Activated CD4-positive, alpha-beta T cell treated with anti-CD3 and anti-CD28 coated beads for 48 hours (primary cell): ENCODE data around the gene UBA1.

Experiments used
- DNase-seq: peaks from one replicate; pipeline ENCODE4 v3.0.0-alpha.2; 2020

UBA1 gene

DNA sequence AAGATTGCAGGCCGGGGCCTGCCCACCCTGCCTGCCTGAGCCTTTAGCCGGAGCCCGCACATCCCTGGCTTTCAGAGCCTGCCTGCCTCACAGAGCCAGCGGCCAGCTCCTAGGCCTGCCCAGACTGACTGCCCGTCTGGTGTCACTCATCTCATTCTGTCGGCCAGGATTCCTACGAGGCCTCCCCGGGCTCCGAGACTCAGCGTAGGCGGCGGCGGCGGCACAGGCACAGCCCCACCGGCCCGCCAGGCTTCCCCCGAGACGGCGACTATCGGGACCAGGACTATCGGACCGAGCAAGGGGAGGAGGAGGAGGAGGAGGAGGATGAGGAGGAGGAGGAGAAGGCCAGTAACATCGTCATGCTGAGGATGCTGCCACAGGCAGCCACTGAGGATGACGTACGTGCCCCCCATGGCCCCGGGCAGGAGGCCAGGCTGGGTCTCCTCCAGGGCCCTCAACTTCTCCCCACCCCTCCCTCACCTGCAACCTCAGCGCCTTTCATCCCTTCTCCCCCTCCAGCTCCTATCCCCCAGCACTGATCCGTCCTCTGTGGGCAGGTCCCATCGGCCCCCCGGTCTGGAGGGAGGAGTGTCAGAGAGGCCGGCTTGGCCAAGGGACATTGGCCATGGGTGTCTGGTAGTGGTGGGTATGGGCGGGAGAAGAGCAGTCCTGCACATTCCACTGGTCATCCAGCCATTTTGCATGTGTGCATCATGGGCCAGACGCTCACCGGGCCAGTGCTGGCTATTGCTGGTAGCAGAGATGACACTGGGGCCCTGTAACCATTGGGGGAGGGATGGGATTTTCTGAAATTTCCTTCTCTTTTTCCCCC lies 22.6 kb upstream of the UBA1 start:
- DNase-seq = no peak

DNA sequence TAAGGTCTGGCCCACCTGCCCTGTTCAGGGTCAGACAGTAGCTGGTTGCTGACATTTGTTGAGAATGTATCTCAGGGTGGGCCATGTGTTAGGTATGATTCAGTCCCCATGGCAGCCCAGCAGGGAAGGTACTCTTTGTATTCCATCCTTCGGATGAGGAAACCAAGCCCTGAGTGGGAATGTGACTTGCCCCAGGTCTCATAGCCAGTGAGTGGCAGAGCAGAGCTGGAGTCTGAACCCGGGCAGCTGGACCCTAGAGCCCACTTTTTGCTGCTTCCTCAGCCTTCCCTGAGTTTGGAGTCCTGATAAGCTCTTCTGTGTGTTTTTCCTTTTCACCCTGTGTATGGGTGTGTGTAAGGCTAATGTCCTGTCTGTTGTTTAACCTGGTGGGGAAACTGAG lies 21.6 kb upstream of the UBA1 start:
- no peak for DNase-seq

DNA sequence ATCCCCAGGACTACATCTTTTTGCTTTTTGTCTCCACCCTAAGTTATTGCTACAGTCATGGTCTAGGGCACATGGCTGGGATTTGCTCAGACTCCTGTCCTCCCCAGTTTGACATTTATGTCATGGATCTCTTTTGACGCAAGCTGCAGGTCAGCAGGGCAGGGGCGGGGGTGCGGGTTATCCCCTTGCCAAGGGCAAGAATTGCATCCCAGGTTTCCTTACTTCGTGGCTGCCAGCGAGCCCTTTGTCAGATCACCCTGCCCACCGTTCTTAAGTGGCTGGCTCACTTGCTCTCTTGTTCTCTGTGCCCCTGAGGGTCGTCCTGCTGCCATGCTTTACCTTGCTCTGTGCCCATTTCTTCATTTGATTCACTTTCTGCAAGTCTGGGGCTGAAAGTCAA lies 21.1 kb upstream of the UBA1 start:
- DNase-seq = no peak

DNA sequence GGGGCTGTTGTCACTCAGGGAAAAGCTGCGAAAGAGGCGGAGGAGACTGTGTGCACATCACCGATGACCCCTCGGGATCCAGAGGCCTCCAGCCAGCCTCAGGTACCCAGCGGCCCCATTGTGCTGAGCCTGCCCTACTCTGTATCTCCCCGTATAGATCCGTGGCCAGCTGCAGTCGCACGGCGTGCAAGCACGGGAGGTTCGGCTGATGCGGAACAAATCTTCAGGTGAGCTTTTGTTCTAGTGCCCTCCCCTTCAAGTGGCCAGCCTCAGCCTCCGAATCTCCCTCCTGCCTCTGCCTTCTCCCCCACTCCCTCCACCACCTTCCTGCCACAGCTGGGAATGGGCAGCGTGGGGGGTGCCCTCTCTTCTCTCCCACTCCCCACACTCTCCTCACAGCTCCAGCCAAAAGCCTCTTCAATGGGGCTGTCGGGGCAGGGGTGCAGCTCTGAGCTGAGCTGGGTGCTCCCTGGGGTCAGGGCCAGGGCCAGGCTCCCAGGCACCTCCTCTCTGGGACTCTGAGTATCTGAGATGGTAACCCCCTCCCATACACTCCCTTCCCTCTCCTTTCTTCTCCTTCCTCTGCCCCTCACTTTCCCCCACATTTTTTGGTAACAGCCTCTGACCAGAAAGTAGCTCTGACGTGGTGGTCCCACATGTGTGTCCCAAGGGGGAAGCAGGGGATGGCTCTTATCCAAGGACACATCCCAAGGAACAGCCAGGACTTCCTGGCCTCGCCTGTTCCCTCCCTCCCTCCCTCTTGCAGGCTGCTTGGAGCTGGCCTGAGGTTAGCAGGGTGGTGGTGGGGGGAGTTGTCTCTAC lies 20.4 kb upstream of the UBA1 start:
- no peak for DNase-seq

DNA sequence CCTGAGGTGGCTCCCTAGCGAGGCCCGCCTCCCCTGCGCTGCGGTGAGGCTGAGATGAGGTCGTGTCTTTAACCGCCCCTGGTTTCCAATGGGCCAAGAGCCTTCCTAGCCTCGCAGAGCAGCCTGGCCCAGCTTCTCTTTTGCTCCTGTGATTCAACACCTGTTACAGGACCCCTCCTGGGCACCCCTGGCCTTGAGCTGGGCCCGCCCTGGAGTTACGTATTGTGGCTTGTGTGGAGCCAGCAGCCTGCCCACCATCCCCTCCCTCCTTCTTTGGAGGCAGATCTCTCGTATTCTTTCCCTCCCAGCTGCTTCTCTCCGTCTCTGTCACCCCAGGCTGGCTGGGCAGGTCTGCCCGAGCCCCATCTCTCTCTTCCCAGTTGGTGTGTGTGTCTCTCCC lies 19.3 kb upstream of the UBA1 start:
- DNase-seq = no peak

DNA sequence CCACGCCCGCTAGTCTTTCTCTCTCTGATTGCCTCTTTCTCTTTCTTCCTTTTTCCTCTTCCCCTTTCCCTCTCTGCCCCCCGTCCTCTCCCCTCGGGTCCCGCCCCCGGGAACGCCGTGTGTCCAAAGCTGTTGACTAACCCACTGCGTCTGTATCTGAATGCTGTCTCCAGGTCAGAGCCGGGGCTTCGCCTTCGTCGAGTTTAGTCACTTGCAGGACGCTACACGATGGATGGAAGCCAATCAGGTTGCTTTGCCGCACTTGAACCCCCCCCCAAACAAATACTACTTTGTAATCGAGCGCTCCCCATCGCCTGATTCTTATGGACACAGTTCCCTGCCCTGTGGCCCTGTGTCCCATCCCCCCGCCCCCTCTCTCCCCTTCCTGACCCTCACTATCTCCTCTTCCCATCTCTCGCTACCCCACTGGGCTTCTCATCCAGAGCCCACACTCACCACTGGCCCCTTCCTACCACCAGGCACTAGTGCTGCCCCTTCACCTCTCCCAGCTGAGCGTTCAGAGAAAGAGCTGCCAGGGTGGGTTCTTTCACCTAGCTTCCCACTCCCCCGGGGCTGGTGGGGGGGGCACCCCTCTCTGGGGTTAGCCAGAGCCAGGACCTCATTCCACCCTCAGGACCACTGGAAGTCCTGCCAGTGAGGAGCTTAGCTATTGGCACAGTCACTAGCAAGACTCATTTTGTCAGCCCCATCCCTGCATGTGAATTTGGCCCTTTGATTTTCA lies 18.6 kb upstream of the UBA1 start:
- DNase-seq = no peak

DNA sequence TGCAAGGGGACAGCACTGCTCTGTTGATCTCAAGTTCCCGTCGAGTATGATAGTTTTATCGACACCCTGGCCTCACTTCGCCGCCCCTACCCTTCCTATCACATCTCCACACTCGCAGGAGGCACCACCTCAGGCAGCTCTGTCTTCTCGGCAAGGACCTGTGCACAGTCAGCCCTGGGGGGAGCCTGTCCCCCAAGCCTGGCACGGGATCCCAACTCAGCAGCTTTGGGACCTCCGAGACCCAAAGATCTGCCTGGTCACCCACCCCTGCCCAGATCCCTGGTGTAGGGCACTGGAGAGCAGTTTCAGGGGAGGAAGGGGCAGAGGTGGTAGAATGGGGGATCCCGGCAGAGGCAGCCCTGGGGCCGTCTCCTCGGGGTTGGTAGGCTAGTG lies 18.0 kb upstream of the UBA1 start:
- DNase-seq = no peak

DNA sequence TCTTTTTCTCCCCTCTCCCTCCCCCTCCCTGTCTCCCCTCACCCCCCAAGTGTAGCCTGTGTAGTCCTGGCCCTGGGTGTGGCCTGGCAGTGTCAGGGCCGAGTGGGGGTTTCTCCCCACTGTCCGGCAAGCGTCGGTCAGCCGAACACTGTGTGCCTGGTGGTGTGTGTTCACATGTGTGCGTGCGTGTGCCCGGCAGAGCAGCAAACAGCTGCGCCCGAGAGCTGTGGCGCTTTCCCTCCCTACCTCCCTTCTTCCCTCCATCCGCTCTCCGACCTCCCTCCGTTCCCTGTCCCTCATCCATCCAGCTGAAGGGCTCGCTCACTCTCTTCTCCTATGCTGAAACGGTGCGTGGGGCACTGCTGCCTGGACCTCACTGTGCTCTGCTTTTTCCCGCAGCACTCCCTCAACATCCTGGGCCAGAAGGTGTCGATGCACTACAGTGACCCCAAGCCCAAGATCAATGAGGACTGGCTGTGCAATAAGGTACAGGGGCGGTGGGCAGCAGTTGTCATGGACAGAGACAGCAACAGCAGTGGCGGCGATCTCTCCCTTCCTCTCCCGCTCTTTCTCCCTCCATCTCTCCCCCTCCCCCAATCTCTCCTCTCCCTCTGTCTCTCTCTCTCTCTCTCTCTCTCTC lies 17.4 kb upstream of the UBA1 start:
- DNase-seq = no peak

DNA sequence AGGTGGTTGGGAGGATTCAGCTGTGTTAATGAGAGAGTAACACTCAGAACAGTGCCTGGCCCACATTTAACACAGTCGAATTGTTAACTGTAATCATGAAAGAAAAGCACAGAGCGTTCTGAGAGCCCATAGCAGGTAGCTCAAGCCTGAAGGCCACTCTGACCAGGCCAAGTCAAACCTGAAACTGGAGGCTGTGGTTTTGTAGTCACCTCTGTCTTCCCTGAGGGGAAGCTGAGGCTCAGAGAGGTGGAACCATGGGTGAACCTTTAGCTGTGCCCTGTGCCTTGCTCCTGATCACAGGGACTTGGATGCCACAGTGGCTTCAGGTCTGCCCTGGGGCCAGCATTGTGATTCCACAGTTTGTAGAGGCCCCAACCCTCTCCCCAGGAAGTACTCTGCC lies 16.6 kb upstream of the UBA1 start:
- no peak for DNase-seq

DNA sequence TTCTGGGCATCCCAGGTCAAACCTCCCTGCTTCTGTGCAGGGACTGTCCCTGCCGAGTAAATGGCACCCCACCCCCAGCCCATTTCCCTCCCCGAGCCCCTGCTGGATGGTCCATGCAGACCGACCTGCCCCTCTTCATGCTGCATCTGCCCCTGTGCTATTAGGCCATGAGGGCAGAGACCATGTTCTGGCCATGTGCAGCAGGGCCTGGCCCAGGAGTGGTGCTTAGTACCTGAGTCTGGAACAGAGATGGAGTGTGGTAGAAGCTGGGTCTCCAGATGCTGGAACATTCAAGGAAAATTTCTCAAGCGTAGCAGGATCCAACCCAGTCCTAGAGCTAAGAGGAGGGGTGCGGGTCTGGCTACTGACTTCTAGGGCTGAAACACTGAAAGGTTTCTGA lies 15.3 kb upstream of the UBA1 start:
- no peak for DNase-seq

DNA sequence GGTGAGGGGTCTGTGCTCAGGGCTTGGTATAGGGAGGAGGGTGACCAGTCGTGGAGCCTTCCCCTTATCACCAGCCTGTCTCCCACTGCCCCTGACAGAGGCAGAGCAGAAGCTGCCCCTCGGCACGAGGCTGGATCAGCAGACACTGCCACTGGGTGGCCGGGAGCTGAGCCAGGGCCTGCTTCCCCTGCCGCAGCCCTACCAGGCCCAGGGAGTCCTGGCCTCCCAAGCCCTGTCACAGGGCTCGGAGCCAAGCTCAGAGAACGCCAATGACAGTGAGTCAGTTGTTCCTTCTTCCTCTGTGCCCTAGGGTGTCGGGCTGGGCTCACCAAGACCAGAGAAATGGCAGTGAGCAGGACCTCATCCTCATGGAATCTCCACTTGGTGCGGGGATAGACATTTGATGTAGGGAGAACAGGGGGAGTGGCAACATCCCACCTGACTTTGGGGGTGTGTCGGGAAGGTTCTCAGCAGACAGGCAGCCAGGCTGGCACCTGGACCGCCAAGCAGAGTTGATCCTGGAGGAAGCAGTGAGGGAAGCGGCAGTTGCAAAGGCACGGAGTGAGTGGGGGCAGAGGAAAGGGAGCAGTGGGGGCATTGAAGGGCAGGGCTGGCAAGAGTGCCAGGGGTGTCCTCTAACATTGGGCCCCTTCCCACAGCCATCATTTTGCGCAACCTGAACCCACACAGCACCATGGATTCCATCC lies 14.3 kb upstream of the UBA1 start:
- DNase-seq = no peak

DNA sequence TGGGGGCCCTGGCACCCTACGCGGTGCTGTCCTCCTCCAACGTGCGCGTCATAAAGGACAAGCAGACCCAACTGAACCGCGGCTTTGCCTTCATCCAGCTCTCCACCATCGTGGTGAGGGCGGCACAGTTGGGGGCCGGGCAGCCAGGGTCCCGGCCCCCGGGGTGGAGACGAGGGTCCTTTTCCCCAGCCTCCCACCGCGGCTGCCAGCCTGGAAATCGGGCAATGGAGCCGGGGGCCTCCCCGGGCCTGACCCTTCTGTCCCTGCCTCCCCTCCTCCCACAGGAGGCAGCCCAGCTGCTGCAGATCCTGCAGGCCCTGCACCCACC lies 13.7 kb upstream of the UBA1 start:
- no peak for DNase-seq

DNA sequence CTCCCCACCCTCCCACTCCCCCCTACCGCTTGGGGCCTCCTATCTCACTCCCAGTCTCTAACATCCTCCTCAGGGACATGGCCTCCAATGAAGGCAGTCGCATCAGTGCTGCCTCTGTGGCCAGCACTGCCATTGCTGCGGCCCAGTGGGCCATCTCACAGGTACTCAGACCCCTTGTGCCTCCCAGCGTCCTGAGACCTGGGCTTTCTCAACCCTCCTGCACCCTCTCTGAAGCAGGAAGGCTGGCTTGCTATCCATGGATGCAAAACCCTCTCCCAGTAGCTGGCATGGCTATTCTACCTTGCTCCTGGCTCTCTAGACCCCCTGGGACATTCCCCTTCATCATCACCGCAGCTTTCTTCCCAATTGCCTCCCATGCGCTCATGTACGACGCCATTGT lies 13.3 kb upstream of the UBA1 start:
- no peak for DNase-seq

DNA sequence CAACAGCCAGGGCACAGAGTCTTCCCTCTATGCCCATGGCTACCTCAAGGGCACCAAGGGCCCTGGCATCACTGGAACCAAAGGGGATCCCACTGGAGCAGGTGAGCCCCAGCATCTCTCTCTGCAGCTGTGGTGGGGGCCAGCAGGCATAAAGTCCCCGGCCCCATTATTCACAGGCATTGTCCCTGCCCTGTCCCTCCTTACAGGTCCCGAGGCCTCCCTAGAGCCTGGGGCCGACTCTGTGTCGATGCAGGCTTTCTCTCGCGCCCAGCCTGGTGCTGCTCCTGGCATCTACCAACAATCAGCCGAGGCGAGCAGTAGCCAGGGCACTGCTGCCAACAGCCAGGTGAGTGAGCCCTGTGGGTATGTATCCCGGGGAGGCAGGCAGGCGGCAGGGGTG lies 12.3 kb upstream of the UBA1 start:
- no peak for DNase-seq

DNA sequence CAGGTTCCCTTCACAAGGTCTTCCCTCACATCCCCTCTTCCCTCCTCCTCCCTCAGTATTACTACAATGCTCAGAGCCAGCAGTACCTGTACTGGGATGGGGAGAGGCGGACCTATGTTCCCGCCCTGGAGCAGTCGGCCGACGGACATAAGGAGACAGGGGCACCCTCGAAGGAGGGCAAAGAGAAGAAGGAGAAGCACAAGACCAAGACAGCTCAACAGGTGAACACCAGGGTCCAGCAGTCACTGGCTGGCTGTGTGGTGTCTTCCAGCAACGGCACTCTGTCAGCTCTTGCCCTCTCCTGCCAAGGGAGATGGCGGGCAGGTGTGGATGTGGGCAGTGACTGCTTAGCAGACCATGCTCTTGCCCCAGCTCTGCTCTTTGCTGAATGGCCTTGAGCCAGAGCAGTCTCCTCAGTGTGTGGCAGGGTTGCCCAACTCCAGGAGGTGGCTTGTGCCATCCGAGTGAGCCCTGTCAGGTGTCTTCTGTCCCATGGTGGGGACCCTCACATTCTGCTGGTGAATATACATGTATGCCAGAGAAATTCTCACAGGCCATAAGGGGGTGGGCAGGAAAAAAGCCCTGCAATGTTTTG lies 11.4 kb upstream of the UBA1 start:
- no peak for DNase-seq

DNA sequence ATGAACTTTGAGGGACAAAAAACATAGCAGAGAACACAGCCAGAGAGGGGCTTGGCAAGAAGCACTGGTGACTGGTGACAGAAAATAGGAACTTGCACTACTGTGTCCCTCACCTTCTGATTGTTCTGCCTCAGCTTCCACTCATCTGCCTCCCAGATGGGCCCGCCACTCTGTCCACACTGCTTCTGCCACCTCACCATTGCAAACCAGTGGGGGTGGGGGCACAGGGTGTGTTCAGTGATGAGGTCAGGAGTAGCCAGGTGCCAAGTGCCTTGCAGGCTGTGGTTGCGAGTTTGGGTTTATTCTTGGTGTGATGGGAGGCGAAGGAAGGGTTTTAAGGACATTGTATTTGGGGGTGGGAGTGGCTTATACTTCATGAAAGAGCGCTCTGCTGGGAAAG lies 9.1 kb upstream of the UBA1 start:
- DNase-seq = no peak

DNA sequence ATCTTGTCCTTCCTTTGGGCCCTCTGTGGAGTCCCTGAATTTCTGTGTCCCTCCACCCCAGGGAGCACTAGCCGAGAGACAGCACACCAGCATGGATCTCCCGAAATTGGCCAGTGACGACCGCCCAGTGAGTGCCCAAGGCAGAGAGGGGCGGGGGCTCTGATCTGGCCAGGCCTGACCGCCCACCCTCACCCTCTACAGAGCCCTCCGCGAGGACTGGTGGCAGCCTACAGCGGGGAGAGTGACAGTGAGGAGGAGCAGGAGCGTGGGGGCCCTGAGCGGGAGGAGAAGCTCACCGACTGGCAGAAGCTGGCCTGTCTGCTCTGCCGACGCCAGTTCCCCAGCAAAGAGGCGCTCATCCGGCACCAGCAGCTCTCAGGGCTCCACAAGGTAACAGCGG lies 8.4 kb upstream of the UBA1 start:
- no peak for DNase-seq

DNA sequence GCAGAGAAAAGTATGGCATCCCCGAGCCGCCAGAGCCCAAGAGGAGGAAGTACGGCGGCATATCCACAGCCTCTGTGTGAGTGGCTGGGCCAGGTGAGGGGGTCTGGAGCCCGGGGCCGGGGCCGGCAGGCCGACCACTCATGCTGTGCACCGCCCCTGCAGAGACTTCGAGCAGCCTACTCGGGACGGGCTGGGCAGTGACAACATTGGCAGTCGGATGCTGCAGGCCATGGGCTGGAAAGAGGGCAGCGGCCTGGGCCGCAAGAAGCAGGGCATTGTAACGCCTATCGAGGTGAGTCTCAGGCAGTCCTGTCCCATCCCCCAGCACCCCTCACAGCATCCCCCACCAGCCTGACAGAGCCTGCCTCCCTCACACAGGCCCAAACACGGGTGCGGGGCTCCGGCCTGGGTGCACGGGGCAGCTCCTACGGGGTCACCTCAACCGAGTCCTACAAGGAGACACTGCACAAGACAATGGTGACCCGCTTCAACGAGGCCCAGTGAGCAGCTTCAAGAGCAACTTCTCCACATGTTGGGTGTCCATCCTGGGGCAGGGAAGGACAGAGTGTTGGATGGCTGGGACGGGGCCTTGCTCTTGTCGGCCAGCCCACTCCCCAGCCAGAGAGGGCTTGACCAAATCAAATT lies 7.4 kb upstream of the UBA1 start:
- no peak for DNase-seq

DNA sequence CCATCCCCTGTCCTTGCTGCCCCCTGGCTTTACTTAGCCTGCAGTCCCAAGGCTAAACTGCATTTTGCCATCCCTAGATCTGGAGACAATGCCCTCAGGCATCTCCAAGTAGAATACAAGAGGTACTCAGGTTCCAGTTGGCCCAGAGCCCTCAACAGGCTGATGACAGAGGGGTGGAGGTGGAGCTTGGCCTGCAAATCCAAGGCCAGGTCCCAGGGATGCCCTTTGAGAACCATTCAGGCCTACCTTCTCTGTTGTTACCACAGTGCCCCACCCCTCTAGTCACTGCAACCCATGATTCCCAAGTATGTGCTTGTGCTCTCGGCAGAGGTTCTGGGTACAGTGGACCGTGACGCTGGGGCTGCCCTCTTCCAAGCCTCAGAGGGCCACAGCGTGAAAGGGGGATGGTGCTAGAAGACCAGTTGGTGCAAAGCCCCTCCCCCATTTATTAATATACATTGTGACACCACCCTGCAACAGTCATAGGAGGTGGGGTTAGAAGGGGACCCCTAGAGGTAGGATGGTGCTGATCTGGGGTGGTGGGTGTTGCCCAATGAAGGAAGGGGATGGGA lies 6.4 kb upstream of the UBA1 start:
- no peak for DNase-seq

DNA sequence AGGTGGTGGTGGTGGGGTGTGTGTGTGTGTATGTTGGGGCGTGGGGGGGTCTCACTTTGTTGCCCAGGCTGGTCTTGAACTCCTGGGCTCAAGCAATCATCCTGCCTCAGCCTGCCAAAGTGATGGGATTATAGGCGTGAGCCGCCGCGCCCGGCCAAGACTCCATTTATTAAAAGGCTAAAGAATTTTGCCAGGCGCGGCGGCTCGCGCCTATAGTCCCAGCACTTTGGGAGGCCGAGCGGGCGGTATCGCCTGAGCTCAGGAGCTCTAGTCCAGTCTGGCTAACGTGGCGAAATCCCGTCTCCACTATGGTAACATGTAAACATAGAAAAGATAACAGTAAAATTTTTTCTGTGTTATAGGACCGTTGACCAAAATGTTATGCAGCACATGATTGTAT lies 3.7 kb upstream of the UBA1 start:
- no peak for DNase-seq
